Endothelial cell of umbilical vein (primary cell): ENCODE data around the gene RASAL1.

Experiments used
- CTCF ChIP-seq, 2 donors: IDR thresholded peaks; 1 replicate in 1 of 2; 2 replicates in 1 of 2; pipeline ENCODE4 v1.5.1; 2011; ENCODE audit warnings: low read length in 2 of 2, mild to moderate bottlenecking in 2 of 2, moderate library complexity in 2 of 2, control low read depth in 1 of 2, inconsistent platforms in 1 of 2, low read depth in 1 of 2; ENCODE audit not compliant: insufficient read depth in 1 of 2; ENCODE audit errors: extremely low read depth in 1 of 2
- FOS ChIP-seq: IDR thresholded peaks from 2 replicates; pipeline ENCODE4 v1.6.1; 2011; ENCODE audit warnings: mild to moderate bottlenecking, low read length, moderate library complexity, borderline replicate concordance; ENCODE audit not compliant: insufficient read depth
- JUN ChIP-seq: IDR thresholded peaks from 2 replicates; pipeline ENCODE4 v1.6.1; 2011; ENCODE audit warnings: borderline replicate concordance, low read depth; ENCODE audit not compliant: insufficient read length, insufficient read depth
- MYC ChIP-seq: IDR thresholded peaks from one replicate; pipeline ENCODE4 v1.6.1; 2011; ENCODE audit warnings: mild to moderate bottlenecking, low read depth, low read length
- POLR2A ChIP-seq: IDR thresholded peaks from 2 replicates; pipeline ENCODE4 v1.6.1; 2012; ENCODE audit warnings: low read depth, mild to moderate bottlenecking, control low read depth, low read length
- POLR2AphosphoS5 ChIP-seq: IDR thresholded peaks from 2 replicates; pipeline ENCODE4 v1.6.1; 2012; ENCODE audit warnings: low read depth, mild to moderate bottlenecking, control low read depth, low read length, moderate library complexity; ENCODE audit not compliant: insufficient read depth
- TF ChIP-seq, protein P1 (sequence below): IDR thresholded peaks from 2 replicates; pipeline ENCODE4 v1.6.1; 2011; ENCODE audit not compliant: insufficient read depth, insufficient read length

- TF ChIP-seq MYC (no peak), POLR2A (no peak), CTCF (IDR thresholded peaks at IDR 0.05; ENCODE audit: extremely low read depth in 1 of 2, insufficient read depth in 1 of 2, low read depth in 1 of 2, low read length in 2 of 2) (no peak), JUN (no peak), FOS (no peak), POLR2AphosphoS5 (no peak)
- TF ChIP-seq, protein P1, sequence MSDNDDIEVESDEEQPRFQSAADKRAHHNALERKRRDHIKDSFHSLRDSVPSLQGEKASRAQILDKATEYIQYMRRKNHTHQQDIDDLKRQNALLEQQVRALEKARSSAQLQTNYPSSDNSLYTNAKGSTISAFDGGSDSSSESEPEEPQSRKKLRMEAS: no peak
Measured at GRCh38 chr12:113063396-113064350, 71.9 kb downstream of the RASAL1 start.
